RWPE2 (cell line): ENCODE data around the gene CASP7.
"Not testable (repeated sequence)": the region's sequence is repeated elsewhere in the genome, so short reads cannot be mapped to it uniquely, and the experiment has no call there.

Experiments
- ATAC-seq: fragments of 200-7000 bp; cut with Tn5 transposase; 3 replicates; pipeline ENCODE4 v1.9.1; 2021; ENCODE audit warnings: low read depth
- DNase-seq: peaks from one replicate; pipeline ENCODE4 v3.0.0-alpha.2; 2020; ENCODE audit warnings: low spot score
- H3K27ac ChIP-seq: fragments of 450-650 bp; 2 replicates; pipeline ENCODE4 v1.5.1; 2017; ENCODE audit warnings: mild to moderate bottlenecking; ENCODE audit not compliant: poor library complexity, severe bottlenecking
- H3K27me3 ChIP-seq: fragments of 250-450 bp; sonication (Bioruptor Pico); 2 replicates; pipeline ENCODE4 v1.5.1; 2021; ENCODE audit warnings: mild to moderate bottlenecking, moderate library complexity; ENCODE audit not compliant: insufficient read depth, poor library complexity, severe bottlenecking
- H3K36me3 ChIP-seq: fragments of 250-450 bp; sonication (Bioruptor Pico); 2 replicates; pipeline ENCODE4 v1.5.1; 2020; ENCODE audit warnings: low read depth, mild to moderate bottlenecking, moderate library complexity
- H3K4me1 ChIP-seq: fragments of 250-450 bp; sonication (Bioruptor Pico); 2 replicates; pipeline ENCODE4 v1.5.1; 2021; ENCODE audit warnings: mild to moderate bottlenecking, moderate library complexity; ENCODE audit not compliant: insufficient read depth, poor library complexity, severe bottlenecking
- H3K4me3 ChIP-seq: fragments of 250-450 bp; sonication (Bioruptor Pico); 2 replicates; pipeline ENCODE4 v1.5.1; 2021; ENCODE audit warnings: mild to moderate bottlenecking, moderate library complexity; ENCODE audit not compliant: severe bottlenecking
- H3K9me3 ChIP-seq: fragments of 250-450 bp; sonication (Bioruptor Pico); 2 replicates; pipeline ENCODE4 v1.5.1; 2021; ENCODE audit warnings: mild to moderate bottlenecking, moderate library complexity; ENCODE audit not compliant: severe bottlenecking
- TF ChIP-seq, protein P1 (sequence below): fragments of 450-650 bp; IDR thresholded peaks from one replicate; pipeline ENCODE4 v1.5.1; 2017; ENCODE audit warnings: mild to moderate bottlenecking, moderate library complexity; ENCODE audit not compliant: poor library complexity, severe bottlenecking

Gene CASP7

DNA sequence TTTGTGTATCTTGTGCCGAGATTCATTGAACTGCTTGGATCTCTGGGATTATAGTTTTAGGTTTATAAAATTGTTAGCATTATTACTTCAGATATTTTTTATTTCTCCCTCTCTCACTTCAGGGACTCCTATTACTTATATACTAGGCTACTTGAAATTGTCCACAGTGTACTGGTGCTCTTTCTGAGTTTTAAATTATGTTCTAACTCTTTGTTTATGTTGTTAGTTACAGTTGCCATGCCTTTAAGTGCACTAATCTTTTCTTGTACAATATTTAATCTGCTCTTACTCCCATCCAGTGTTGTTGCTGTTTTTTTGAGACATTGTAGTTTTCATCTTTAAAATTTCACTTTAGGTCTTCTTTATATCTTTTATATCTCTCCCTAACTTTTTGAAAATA, 84.9 kb downstream of the CASP7 start:
- DNase-seq, result no peak
- Histone ChIP-seq H3K27me3 (peaks cover 10% of the 10 kb centered on the region), H3K4me3 (no peak overlapping the region), H3K27ac (no peak overlapping the region), H3K9me3 (peaks cover 3% of the 10 kb centered on the region), H3K4me1 (no peaks in the 10 kb centered on the region), H3K36me3 (no peaks in the 10 kb centered on the region)
- TF ChIP-seq, protein P1, sequence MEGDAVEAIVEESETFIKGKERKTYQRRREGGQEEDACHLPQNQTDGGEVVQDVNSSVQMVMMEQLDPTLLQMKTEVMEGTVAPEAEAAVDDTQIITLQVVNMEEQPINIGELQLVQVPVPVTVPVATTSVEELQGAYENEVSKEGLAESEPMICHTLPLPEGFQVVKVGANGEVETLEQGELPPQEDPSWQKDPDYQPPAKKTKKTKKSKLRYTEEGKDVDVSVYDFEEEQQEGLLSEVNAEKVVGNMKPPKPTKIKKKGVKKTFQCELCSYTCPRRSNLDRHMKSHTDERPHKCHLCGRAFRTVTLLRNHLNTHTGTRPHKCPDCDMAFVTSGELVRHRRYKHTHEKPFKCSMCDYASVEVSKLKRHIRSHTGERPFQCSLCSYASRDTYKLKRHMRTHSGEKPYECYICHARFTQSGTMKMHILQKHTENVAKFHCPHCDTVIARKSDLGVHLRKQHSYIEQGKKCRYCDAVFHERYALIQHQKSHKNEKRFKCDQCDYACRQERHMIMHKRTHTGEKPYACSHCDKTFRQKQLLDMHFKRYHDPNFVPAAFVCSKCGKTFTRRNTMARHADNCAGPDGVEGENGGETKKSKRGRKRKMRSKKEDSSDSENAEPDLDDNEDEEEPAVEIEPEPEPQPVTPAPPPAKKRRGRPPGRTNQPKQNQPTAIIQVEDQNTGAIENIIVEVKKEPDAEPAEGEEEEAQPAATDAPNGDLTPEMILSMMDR, result no peak
- no peak for ATAC-seq

DNA sequence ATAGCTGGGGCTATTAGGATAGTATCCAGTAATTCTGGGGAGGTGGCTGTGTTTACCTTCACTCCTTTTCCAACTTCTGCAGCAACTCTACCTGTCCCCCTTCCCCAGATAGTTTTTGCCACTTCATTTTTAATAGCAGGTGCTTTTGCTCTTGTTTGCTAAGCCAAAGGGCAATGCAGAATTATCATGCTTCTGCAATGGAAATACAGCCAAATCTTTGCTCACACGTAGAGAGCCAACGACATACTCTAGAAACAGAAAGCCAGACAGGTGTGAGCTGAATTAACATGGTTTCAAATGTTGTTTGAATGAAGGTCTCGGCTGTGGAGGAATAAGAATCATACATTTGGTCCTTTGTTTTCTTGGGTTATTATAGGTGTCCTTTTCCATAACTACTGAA, 86.2 kb downstream of the CASP7 start:
- no peaks in the 10 kb centered on the region for H3K4me1 ChIP-seq
- DNase-seq (no peak), ATAC-seq (no peak)
- H3K9me3 ChIP-seq, result peaks cover 3% of the 10 kb centered on the region
- H3K27ac ChIP-seq, result no peak overlapping the region
- no peak overlapping the region for H3K4me3 ChIP-seq
- H3K36me3 ChIP-seq, result no peaks in the 10 kb centered on the region
- peaks cover 21% of the 10 kb centered on the region for H3K27me3 ChIP-seq
- TF ChIP-seq, protein P1, result no peak

DNA sequence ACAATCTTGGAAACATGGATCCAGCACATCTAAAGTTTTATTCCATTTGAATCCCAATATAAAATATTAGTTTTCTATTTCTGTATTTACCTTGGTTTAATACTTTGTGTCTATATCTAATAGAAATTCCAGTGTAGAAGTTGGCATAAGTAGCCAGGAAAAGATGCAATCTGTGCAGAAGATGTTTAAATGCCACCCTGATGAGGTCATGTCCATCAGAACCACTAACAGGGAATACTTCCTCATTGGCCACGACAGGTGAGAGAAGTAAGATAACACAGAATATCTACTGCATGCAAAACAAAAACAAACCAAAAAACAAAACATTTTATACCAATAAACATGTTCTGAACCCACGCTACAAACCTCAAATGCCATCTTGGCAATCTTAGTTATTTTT, 87.5 kb downstream of the CASP7 start:
- no peaks in the 10 kb centered on the region for H3K36me3 ChIP-seq
- DNase-seq (no peak), ATAC-seq (no peak)
- H3K4me3 ChIP-seq, result no peak overlapping the region
- peaks cover 3% of the 10 kb centered on the region for H3K9me3 ChIP-seq
- peaks cover 21% of the 10 kb centered on the region for H3K27me3 ChIP-seq
- no peak overlapping the region for H3K27ac ChIP-seq
- TF ChIP-seq, protein P1, result no peak
- no peaks in the 10 kb centered on the region for H3K4me1 ChIP-seq

DNA sequence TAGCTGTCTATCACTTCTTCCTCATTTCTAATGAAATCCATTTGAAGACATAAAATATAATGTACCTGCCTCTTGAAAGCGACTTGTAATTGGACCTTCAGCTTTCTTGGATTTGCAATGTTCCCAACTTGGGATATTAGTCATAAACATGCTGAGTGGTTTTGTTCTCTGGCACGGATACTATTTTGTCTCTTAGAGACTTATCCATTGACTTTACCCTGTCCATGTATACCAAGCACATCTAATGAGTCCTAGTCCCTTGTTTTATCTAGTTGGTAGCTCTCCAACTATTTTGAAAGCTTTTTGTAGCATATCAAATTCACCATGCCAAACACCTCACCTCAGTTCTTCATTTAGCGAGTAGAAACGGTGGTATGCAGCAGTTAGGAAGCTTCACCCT, 90.6 kb downstream of the CASP7 start:
- H3K4me1 ChIP-seq, result no peaks in the 10 kb centered on the region
- TF ChIP-seq, protein P1, result no peak
- H3K27me3 ChIP-seq, result peaks cover 21% of the 10 kb centered on the region
- no peak overlapping the region for H3K27ac ChIP-seq
- H3K4me3 ChIP-seq, result no peak overlapping the region
- DNase-seq (no peak), ATAC-seq (no peak)
- no peaks in the 10 kb centered on the region for H3K36me3 ChIP-seq
- no peaks in the 10 kb centered on the region for H3K9me3 ChIP-seq

DNA sequence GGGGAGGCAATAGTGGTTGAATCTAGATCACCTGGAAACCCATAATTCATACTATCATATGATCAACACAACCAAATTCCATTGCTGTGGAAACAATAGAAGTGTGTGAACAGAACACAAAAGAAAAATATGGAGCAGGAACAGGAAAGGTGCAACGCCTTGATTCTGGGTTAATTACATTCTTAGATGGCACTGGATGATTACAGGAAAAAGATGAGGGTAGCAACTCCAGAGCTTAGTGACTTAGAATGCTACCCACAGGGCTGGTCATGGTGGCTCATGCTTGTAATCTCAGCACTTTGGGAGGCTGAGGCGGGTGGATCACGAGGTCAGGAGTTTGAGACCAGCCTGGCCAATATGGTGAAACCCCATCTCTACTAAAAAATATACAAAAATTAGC, 91.4 kb downstream of the CASP7 start:
- ATAC-seq, result not testable (repeated sequence)

More for the DNA sequence above, 91.4 kb downstream of the CASP7 start:
- peaks cover 21% of the 10 kb centered on the region for H3K27me3 ChIP-seq
- not testable (repeated sequence) for H3K9me3 ChIP-seq, H3K27ac ChIP-seq, H3K36me3 ChIP-seq, DNase-seq, H3K4me1 ChIP-seq, H3K4me3 ChIP-seq
